Glutamatergic neuron (in vitro differentiated cells): ENCODE results near the gene APBA2. TPM values are rescaled to one million over a fixed set of nuclear protein-coding genes. Genes with fewer than 3 reads are reported as not detected.
A peak's percentile ranks its signal among the peaks of the same experiment; 100 is the strongest.

Experiments
- DNase-seq: peaks from one replicate; pipeline ENCODE4 v3.0.0; 2022
- H3K27ac Mint-ChIP-seq: one replicate; pipeline ENCODE4 v1.8.0; 2020; ENCODE audit warnings: mild to moderate bottlenecking, mixed read lengths, inconsistent platforms; ENCODE audit not compliant: unreplicated experiment
- H3K27me3 Mint-ChIP-seq: one replicate; pipeline ENCODE4 v1.8.0; 2020; ENCODE audit warnings: mild to moderate bottlenecking, moderate library complexity, mixed read lengths, inconsistent platforms; ENCODE audit not compliant: unreplicated experiment
- H3K36me3 Mint-ChIP-seq: one replicate; pipeline ENCODE4 v1.8.0; 2020; ENCODE audit warnings: mild to moderate bottlenecking, mixed read lengths, inconsistent platforms; ENCODE audit not compliant: unreplicated experiment
- H3K4me1 Mint-ChIP-seq: one replicate; pipeline ENCODE4 v1.8.0; 2020; ENCODE audit warnings: mild to moderate bottlenecking, low read depth, mixed read lengths, inconsistent platforms; ENCODE audit not compliant: unreplicated experiment
- H3K4me3 Mint-ChIP-seq: one replicate; pipeline ENCODE4 v1.8.0; 2020; ENCODE audit warnings: mild to moderate bottlenecking, mixed read lengths, inconsistent platforms; ENCODE audit not compliant: unreplicated experiment
- H3K9me3 Mint-ChIP-seq: one replicate; pipeline ENCODE4 v1.8.0; 2020; ENCODE audit warnings: mild to moderate bottlenecking, moderate library complexity, mixed read lengths, inconsistent platforms; ENCODE audit not compliant: unreplicated experiment
- CTCF ChIP-seq: fragments of 200-600 bp; sonication (generic); IDR thresholded peaks from one replicate; pipeline ENCODE4 v1.5.0; 2021; ENCODE audit not compliant: partially characterized antibody, unreplicated experiment
- total RNA-seq: library from RNA; stranded (reverse); fragmentation: NEBNext Ultra II Directional; extraction: Animal tissue kit (Norgen Biotek cat#: 25700); gene quantifications from one replicate; pipeline ENCODE4 v1.2.1, GENCODE V29; 2021; ENCODE audit not compliant: unreplicated experiment

Gene APBA2
- total RNA-seq, 1 donor from 2014 or later = 166 TPM

- TF ChIP-seq CTCF = no peak
- H3K27me3 Mint-ChIP-seq = peaks cover 29% of the 10 kb centered on the region
- H3K4me1 Mint-ChIP-seq = peaks cover 45% of the 10 kb centered on the region
- H3K27ac Mint-ChIP-seq = peak overlapping the region; percentile 34
- no peak for DNase-seq
- H3K4me3 Mint-ChIP-seq = peak overlapping the region; percentile 39
- peaks cover 4% of the 10 kb centered on the region for H3K36me3 Mint-ChIP-seq
- H3K9me3 Mint-ChIP-seq = peaks cover 18% of the 10 kb centered on the region
Observed at GRCh38 chr15:29062179-29062591, 176.4 kb downstream of the APBA2 start.

GRCh38 chr15:29062626-29063025, 176.9 kb downstream of the APBA2 start:
- H3K9me3 Mint-ChIP-seq = peaks cover 20% of the 10 kb centered on the region
- peaks cover 49% of the 10 kb centered on the region for H3K4me1 Mint-ChIP-seq
- TF ChIP-seq CTCF = no peak
- no peak for DNase-seq
- peaks cover 29% of the 10 kb centered on the region for H3K27me3 Mint-ChIP-seq
- H3K4me3 Mint-ChIP-seq = peak overlapping the region; percentile 39
- H3K36me3 Mint-ChIP-seq = peaks cover 4% of the 10 kb centered on the region
- H3K27ac Mint-ChIP-seq = peak overlapping the region; percentile 34

- no peak for TF ChIP-seq CTCF
- H3K4me1 Mint-ChIP-seq = peaks cover 55% of the 10 kb centered on the region
- peaks cover 23% of the 10 kb centered on the region for H3K9me3 Mint-ChIP-seq
- no peak for DNase-seq
- no peak overlapping the region for H3K4me3 Mint-ChIP-seq
- H3K36me3 Mint-ChIP-seq = peaks cover 4% of the 10 kb centered on the region
- H3K27ac Mint-ChIP-seq = no peak overlapping the region
- peaks cover 24% of the 10 kb centered on the region for H3K27me3 Mint-ChIP-seq
Observed at GRCh38 chr15:29063646-29064045, 177.9 kb downstream of the APBA2 start.

- peaks cover 20% of the 10 kb centered on the region for H3K9me3 Mint-ChIP-seq
- H3K4me1 Mint-ChIP-seq = peaks cover 62% of the 10 kb centered on the region
- H3K27ac Mint-ChIP-seq = no peak overlapping the region
- H3K36me3 Mint-ChIP-seq = peaks cover 4% of the 10 kb centered on the region
- no peak overlapping the region for H3K4me3 Mint-ChIP-seq
- H3K27me3 Mint-ChIP-seq = peaks cover 22% of the 10 kb centered on the region
- DNase-seq = no peak
- TF ChIP-seq CTCF = no peak
Observed at GRCh38 chr15:29064290-29064689, 178.5 kb downstream of the APBA2 start.

- peaks cover 23% of the 10 kb centered on the region for H3K27me3 Mint-ChIP-seq
Observed at GRCh38 chr15:29064731-29065130, 179.0 kb downstream of the APBA2 start.

More at GRCh38 chr15:29064731-29065130, 179.0 kb downstream of the APBA2 start:
- peaks cover 22% of the 10 kb centered on the region for H3K9me3 Mint-ChIP-seq
- no peak overlapping the region for H3K27ac Mint-ChIP-seq
- no peak for TF ChIP-seq CTCF
- peaks cover 66% of the 10 kb centered on the region for H3K4me1 Mint-ChIP-seq
- peak overlapping the region; percentile 13 for H3K4me3 Mint-ChIP-seq
- peaks cover 4% of the 10 kb centered on the region for H3K36me3 Mint-ChIP-seq
- DNase-seq = no peak
